Measurements from ENCODE around the gene IGSF21. TPM values are rescaled to one million over a fixed set of nuclear protein-coding genes. Genes with fewer than 3 reads are reported as not detected.

IGSF21 gene
- total and polyA plus RNA-seq, 2 donors (not counting 3 experiments of a cell fraction or from before 2014, with no cell fraction given) = not detected

GRCh38 chr1:18101508-18101907 is 6.1 kb upstream of the IGSF21 start:
- H3K27ac ChIP-seq (ENCODE audit: insufficient read depth, low read depth, low read length) = no peak overlapping the region
- ChIA-PET CTCF (interaction anchor here (3.7 kb wide), 1 partner anchor 440 kb away, joined by 27 read pairs; no protein-coding TSS in a partner anchor), POLR2A (no interaction called here)
- no peaks in the 10 kb centered on the region for H3K79me2 ChIP-seq (ENCODE audit: control insufficient read depth, insufficient read depth, low read length)
- no peaks in the 10 kb centered on the region for H3K36me3 ChIP-seq (ENCODE audit: control insufficient read depth in 2 of 2, extremely low read depth in 1 of 2, insufficient read depth in 2 of 2, low read length in 2 of 2)
- no peak overlapping the region for H2AFZ ChIP-seq (ENCODE audit: low read depth, low read length)
- no peak for DNase-seq (ENCODE audit: low read depth, low spot score)
- no peaks in the 10 kb centered on the region for H3K4me1 ChIP-seq (ENCODE audit: control insufficient read depth, extremely low read depth, insufficient read depth, low read length)
- no peaks in the 10 kb centered on the region for H3K9me1 ChIP-seq (replicated peaks; ENCODE audit: control insufficient read depth, extremely low read depth, insufficient read depth, low read length)
- dilution Hi-C loops (cut with MboI; ENCODE audit: extremely low pct_ligation_motif_present, low sequenced_read_pairs) (no loop called here), intact Hi-C loops (cut with micrococcal nuclease) (loop anchor here (5.0 kb wide), 1 partner anchor 481 kb away; no protein-coding TSS in a partner anchor)
- H3K4me2 ChIP-seq (ENCODE audit: insufficient read depth, low read length) = no peak overlapping the region
- H3K9ac ChIP-seq (replicated peaks; ENCODE audit: extremely low read depth, insufficient read depth, low read length) = no peak overlapping the region
- no peak for FAIRE-seq
- TF ChIP-seq POLR2AphosphoS5 (IDR thresholded peaks at IDR 0.05; ENCODE audit: insufficient read depth, low read depth, low read length) (no peak), JUN (IDR thresholded peaks at IDR 0.05; ENCODE audit: borderline replicate concordance, insufficient read depth, insufficient read length, low read depth) (no peak), POLR2A (IDR thresholded peaks at IDR 0.05; ENCODE audit: low read depth, low read length) (no peak), GATA2 (IDR thresholded peaks at IDR 0.05; ENCODE audit: insufficient read depth, insufficient read length, low read depth, low read length) (no peak), MYC (IDR thresholded peaks at IDR 0.05; ENCODE audit: low read depth, low read length) (no peak), FOS (IDR thresholded peaks at IDR 0.05; ENCODE audit: borderline replicate concordance, insufficient read depth, low read length) (no peak), MAX (IDR thresholded peaks at IDR 0.05; ENCODE audit: insufficient read depth, insufficient read length) (no peak), EZH2 (IDR thresholded peaks at IDR 0.05; ENCODE audit: borderline replicate concordance, low read depth, low read length, severe bottlenecking) (no peak), CTCF (IDR thresholded peaks at IDR 0.05; ENCODE audit: extremely low read depth in 1 of 2, insufficient read depth in 1 of 2, low read depth in 1 of 2, low read length in 2 of 2) (no peak)
- no peaks in the 10 kb centered on the region for H3K27me3 ChIP-seq (ENCODE audit: control insufficient read depth in 2 of 2, insufficient read depth in 2 of 2, low read length in 2 of 2)
- BruUV-seq (replicated peaks) = no TSS peak
- no peak overlapping the region for H3K4me3 ChIP-seq (replicated peaks in 1 of 3; ENCODE audit: insufficient read depth in 1 of 3, low read depth in 1 of 3, low read length in 3 of 3)
- H3K9me3 ChIP-seq (replicated peaks; ENCODE audit: control insufficient read depth, insufficient read depth, low read length) = no peaks in the 10 kb centered on the region
- H4K20me1 ChIP-seq (replicated peaks; ENCODE audit: control insufficient read depth, extremely low read depth, insufficient read depth, low read length) = no peaks in the 10 kb centered on the region
